ENCODE data around the gene FNIP1. TPM values are rescaled to one million over a fixed set of nuclear protein-coding genes. Genes with fewer than 3 reads are reported as not detected.

FNIP1 gene
- total and polyA plus RNA-seq, 12 donors: 2.9 to 63.4 (median 33.8) TPM

DNA sequence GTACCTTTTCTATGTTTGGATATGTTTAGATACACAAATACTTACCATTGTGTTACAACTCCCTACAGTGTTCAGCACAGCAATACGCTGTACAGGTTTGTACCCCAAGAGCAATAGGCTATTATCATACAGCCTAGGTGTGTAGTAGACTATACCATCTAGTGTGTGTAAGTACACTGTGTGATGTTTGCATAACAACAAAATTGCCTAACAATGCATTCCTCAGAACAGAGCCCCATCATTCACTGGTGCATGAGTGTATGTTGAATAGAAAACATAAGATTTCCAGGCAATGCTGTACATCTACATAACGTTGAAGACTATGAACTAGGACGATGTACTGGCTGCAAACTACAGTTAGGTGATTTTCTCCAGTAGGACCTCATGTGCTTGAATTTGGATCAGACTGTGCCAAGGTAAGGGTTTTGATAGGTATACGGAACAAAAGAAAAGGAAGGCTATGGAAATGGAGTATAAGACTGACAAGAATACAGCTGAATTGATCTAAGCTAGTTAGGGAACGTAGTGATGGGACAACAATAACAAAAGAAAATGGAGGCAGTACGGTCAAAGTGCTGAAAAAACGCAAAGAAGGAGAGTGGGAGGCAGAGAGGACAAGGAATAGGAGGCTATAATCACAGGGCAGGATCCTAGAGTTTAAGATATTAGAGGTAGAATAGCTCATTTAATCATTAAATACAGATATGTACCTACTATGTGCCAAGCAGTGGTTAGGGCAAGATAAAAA lies 46.9 kb downstream of the FNIP1 start:
- Histone ChIP-seq H3K4me3 (no peak overlapping the region), H3K36me3 (replicated peaks in 1 of 2) (no peaks in the 10 kb centered on the region), H3K27me3 (no peaks in the 10 kb centered on the region), H3K9me3 (replicated peaks in 1 of 3) (no peaks in the 10 kb centered on the region), H3K4me1 (replicated peaks in 1 of 2) (peaks cover 10 to 33% of the 10 kb centered on the region in 2 donors), H3K27ac (no peak overlapping the region)
- DNase-seq: no peak
- TF ChIP-seq POLR2A (IDR thresholded peaks at IDR 0.05): no peak
- TF ChIP-seq, protein P1, sequence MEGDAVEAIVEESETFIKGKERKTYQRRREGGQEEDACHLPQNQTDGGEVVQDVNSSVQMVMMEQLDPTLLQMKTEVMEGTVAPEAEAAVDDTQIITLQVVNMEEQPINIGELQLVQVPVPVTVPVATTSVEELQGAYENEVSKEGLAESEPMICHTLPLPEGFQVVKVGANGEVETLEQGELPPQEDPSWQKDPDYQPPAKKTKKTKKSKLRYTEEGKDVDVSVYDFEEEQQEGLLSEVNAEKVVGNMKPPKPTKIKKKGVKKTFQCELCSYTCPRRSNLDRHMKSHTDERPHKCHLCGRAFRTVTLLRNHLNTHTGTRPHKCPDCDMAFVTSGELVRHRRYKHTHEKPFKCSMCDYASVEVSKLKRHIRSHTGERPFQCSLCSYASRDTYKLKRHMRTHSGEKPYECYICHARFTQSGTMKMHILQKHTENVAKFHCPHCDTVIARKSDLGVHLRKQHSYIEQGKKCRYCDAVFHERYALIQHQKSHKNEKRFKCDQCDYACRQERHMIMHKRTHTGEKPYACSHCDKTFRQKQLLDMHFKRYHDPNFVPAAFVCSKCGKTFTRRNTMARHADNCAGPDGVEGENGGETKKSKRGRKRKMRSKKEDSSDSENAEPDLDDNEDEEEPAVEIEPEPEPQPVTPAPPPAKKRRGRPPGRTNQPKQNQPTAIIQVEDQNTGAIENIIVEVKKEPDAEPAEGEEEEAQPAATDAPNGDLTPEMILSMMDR (IDR thresholded peaks at IDR 0.05): no peak
- intact Hi-C loops (cut with DNase I): no loop called here
- WGBS, 4 donors: 96 to 99% (median 97%) methylated on average over 7 of the region's 7 CpGs

DNA sequence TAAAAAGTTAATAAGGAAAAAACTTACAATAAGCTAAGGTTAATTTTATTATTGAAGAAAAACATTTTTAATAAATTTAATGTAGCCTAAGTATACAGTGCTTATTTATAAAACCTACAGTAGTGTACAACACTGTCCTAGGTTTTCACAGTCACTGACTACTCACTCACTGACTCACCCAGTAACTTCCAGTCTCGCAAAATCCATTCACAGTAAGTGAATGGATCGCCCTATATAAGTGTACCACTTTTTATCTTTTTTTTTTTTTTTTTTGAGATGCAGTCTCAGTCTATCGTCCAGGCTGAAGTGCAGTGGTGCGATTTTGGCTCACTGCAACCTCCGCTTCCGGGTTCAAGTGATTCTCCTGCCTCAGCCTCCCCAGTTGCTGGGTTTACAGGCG lies 47.7 kb downstream of the FNIP1 start:
- 83 to 98% (median 94%) methylated on average over 7 of the region's 7 CpGs for WGBS, 4 donors
- H3K27me3 ChIP-seq: no peaks in the 10 kb centered on the region
- intact Hi-C loops (cut with DNase I): no loop called here
- DNase-seq: no peak
- no peaks in the 10 kb centered on the region for H3K9me3 ChIP-seq (replicated peaks in 1 of 3)
- no peak overlapping the region for H3K4me3 ChIP-seq
- no peak for TF ChIP-seq POLR2A (IDR thresholded peaks at IDR 0.05)
- TF ChIP-seq, protein P1 (IDR thresholded peaks at IDR 0.05): no peak
- H3K36me3 ChIP-seq (replicated peaks in 1 of 2): no peaks in the 10 kb centered on the region
- peaks cover 4 to 32% of the 10 kb centered on the region in 2 donors for H3K4me1 ChIP-seq (replicated peaks in 1 of 2)
- no peak overlapping the region for H3K27ac ChIP-seq

DNA sequence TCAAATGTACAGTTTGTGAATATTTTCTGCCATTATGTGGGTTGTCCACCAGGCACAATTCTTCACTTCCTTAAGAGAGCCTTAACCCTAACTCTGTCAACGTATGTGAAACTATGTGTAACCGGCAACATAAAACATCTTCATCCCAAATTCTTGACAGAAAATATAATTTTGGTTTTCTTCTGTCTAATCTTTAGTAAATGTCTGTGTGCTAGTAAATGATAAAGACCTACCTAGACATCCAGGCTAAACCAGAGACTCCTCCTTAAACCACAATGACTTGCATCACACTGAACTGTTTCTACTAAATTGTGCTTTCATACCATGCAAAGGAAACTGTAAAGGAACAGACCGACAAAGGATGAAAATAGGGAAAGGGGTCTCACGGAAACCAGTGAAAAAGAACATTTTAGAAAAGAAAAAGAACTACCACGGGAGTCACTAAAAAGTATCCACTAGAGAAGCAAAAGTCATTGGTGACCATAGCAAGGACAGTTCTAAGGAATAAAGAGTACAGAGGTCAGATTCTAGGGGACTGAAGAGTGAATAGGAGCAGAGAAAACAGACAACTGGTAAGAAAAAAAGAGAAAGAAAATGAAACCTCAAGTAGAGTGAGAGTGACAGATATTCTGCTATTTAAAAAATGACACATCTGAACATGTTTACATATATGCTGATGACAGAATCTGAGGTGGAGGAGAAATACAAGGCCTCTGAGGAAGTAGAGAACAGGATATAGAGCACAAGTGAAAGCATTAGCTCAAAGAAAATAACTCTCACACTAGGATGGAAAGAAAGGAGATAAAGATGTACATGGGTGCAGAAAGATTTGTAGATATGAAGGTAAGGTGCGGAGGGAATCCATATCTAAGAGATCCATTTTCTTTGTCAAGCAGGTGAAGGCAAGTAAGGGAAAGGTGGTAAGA lies 49.4 kb downstream of the FNIP1 start:
- Histone ChIP-seq H3K27ac (no peak overlapping the region), H3K9me3 (replicated peaks in 1 of 3) (no peaks in the 10 kb centered on the region), H3K36me3 (replicated peaks in 1 of 2) (no peaks in the 10 kb centered on the region), H3K4me3 (no peak overlapping the region), H3K27me3 (no peaks in the 10 kb centered on the region), H3K4me1 (replicated peaks in 1 of 2) (peaks cover 0 to 22% of the 10 kb centered on the region in 2 donors)
- 82 to 87% (median 83%) methylated on average over 6 of the region's 6 CpGs for WGBS, 4 donors
- TF ChIP-seq, protein P1 (IDR thresholded peaks at IDR 0.05): no peak
- TF ChIP-seq POLR2A (IDR thresholded peaks at IDR 0.05): no peak
- intact Hi-C loops (cut with DNase I): no loop called here
- no peak for DNase-seq

DNA sequence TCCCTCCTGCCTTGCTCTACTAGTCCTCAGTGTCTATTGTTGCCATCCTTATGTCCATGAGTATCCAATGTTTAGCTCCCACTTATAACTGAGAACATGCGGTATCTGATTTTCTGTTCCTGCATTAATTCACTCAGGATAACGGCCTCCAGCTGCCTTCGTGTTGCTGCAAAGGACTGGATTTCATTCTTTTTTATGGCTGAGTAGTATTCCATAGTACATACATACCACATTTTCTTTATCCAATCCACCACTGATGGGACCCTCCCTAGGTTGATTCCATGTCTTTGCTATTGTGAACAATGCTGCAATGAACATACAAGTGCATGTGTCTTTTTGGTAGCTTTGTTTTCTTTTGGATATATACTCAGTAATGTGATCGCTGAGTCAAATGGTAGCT lies 50.4 kb downstream of the FNIP1 start:
- 95 to 100% (median 99%) methylated on average over 4 of the region's 4 CpGs for WGBS, 4 donors

More for the DNA sequence above, 50.4 kb downstream of the FNIP1 start:
- peaks cover 0 to 22% of the 10 kb centered on the region in 2 donors for H3K4me1 ChIP-seq (replicated peaks in 1 of 2)
- no peak overlapping the region for H3K27ac ChIP-seq
- intact Hi-C loops (cut with DNase I): no loop called here
- DNase-seq: no peak
- no peaks in the 10 kb centered on the region for H3K27me3 ChIP-seq
- H3K9me3 ChIP-seq (replicated peaks in 1 of 3): no peaks in the 10 kb centered on the region
- TF ChIP-seq POLR2A (IDR thresholded peaks at IDR 0.05): no peak
- TF ChIP-seq, protein P1 (IDR thresholded peaks at IDR 0.05): no peak
- H3K36me3 ChIP-seq (replicated peaks in 1 of 2): peaks cover 0 to 3% of the 10 kb centered on the region in 2 donors
- H3K4me3 ChIP-seq: no peak overlapping the region
